WTC11 (cell line): ENCODE data around the gene CFAP77. TPM values are rescaled to one million over a fixed set of nuclear protein-coding genes. Genes with fewer than 3 reads are reported as not detected.

ENCODE experiments used
- ATAC-seq: fragments of 200-7000 bp; cut with Tn5 transposase; 2 replicates; pipeline ENCODE4 v1.10.0; 2021; ENCODE audit warnings: mild to moderate bottlenecking, moderate library complexity
- CTCF ChIA-PET: fragments of 300-600 bp; sonication (Branson Sonifier 250); formaldehyde crosslinking; loops from one replicate; lab custom pipeline; 2021; ENCODE audit warnings: antibody characterized with exemption; lab: Charles Lee
- POLR2A ChIA-PET: fragments of 350-600 bp; sonication (Branson Sonifier 250); formaldehyde crosslinking; loops from one replicate; lab custom pipeline; 2021; ENCODE audit warnings: antibody characterized with exemption; lab: Charles Lee
- DNase-seq: peaks from one replicate; pipeline ENCODE4 v3.0.0; 2021; ENCODE audit warnings: low spot score
- H3K27ac Mint-ChIP-seq: 2 replicates; pipeline ENCODE4 v1.8.0; 2021; ENCODE audit warnings: mixed read lengths
- H3K27me3 Mint-ChIP-seq: 2 replicates; pipeline ENCODE4 v1.8.0; 2021; ENCODE audit warnings: low read depth, mild to moderate bottlenecking, moderate library complexity, mixed read lengths
- H3K36me3 Mint-ChIP-seq: 2 replicates; pipeline ENCODE4 v1.8.0; 2021; ENCODE audit warnings: mixed read lengths
- H3K4me1 Mint-ChIP-seq: 2 replicates; pipeline ENCODE4 v1.8.0; 2022; ENCODE audit warnings: mixed read lengths
- H3K4me3 Mint-ChIP-seq: 2 replicates; pipeline ENCODE4 v1.8.0; 2021; ENCODE audit warnings: mild to moderate bottlenecking, moderate library complexity, mixed read lengths
- H3K9me3 Mint-ChIP-seq: 2 replicates; pipeline ENCODE4 v1.8.0; 2021; ENCODE audit warnings: mixed read lengths
- ATF1 ChIP-seq: sonication (generic); formaldehyde crosslinking; IDR thresholded peaks from 2 replicates; pipeline ENCODE4 v1.8.1; 2023; ENCODE audit warnings: mild to moderate bottlenecking, moderate library complexity, missing genetic modification reagents
- CBFB ChIP-seq: sonication (generic); formaldehyde crosslinking; IDR thresholded peaks from 2 replicates; pipeline ENCODE4 v1.8.1; 2022; ENCODE audit warnings: mild to moderate bottlenecking, low read depth, missing genetic modification reagents
- CREB1 ChIP-seq: sonication (generic); formaldehyde crosslinking; IDR thresholded peaks from 2 replicates; pipeline ENCODE4 v1.8.0; 2023; ENCODE audit warnings: mild to moderate bottlenecking, missing genetic modification reagents
- E2F1 ChIP-seq: sonication (generic); formaldehyde crosslinking; IDR thresholded peaks from 2 replicates; pipeline ENCODE4 v1.8.0; 2022; ENCODE audit warnings: mild to moderate bottlenecking, missing genetic modification reagents
- ELF4 ChIP-seq: sonication (generic); formaldehyde crosslinking; IDR thresholded peaks from 2 replicates; pipeline ENCODE4 v1.8.1; 2022; ENCODE audit warnings: low read depth, mild to moderate bottlenecking, moderate library complexity, missing genetic modification reagents
- FOXJ3 ChIP-seq: sonication (generic); formaldehyde crosslinking; IDR thresholded peaks from 2 replicates; pipeline ENCODE4 v1.9.0; 2021; ENCODE audit warnings: missing genetic modification reagents, mild to moderate bottlenecking, borderline replicate concordance
- GABPB1 ChIP-seq: sonication (generic); formaldehyde crosslinking; IDR thresholded peaks from 2 replicates; pipeline ENCODE4 v1.8.1; 2023; ENCODE audit warnings: mild to moderate bottlenecking, missing genetic modification reagents
- IRF2 ChIP-seq: sonication (generic); formaldehyde crosslinking; IDR thresholded peaks from 2 replicates; pipeline ENCODE4 v1.8.0; 2022; ENCODE audit warnings: low read depth, missing genetic modification reagents, borderline replicate concordance
- KAT7 ChIP-seq: sonication (generic); formaldehyde crosslinking; IDR thresholded peaks from 2 replicates; pipeline ENCODE4 v1.8.1; 2023; ENCODE audit warnings: missing genetic modification reagents, mild to moderate bottlenecking, borderline replicate concordance
- NFE2L1 ChIP-seq: sonication (generic); formaldehyde crosslinking; IDR thresholded peaks from 2 replicates; pipeline ENCODE4 v1.8.1; 2023; ENCODE audit warnings: missing genetic modification reagents
- NR1H2 ChIP-seq: sonication (generic); formaldehyde crosslinking; IDR thresholded peaks from 2 replicates; pipeline ENCODE4 v1.9.0; 2021; ENCODE audit warnings: mild to moderate bottlenecking, moderate library complexity, missing genetic modification reagents
- PREB ChIP-seq: sonication (generic); formaldehyde crosslinking; IDR thresholded peaks from 2 replicates; pipeline ENCODE4 v1.8.1; 2022; ENCODE audit warnings: mild to moderate bottlenecking, missing genetic modification reagents, moderate library complexity, borderline replicate concordance
- TCF7 ChIP-seq: sonication (generic); formaldehyde crosslinking; IDR thresholded peaks from 2 replicates; pipeline ENCODE4 v1.8.0; 2022; ENCODE audit warnings: mild to moderate bottlenecking, low read depth, missing genetic modification reagents, moderate library complexity
- ZBTB21 ChIP-seq: sonication (generic); formaldehyde crosslinking; IDR thresholded peaks from 2 replicates; pipeline ENCODE4 v1.8.1; 2023; ENCODE audit warnings: mild to moderate bottlenecking, missing genetic modification reagents, borderline replicate concordance
- ZNF121 ChIP-seq: sonication (generic); formaldehyde crosslinking; IDR thresholded peaks from 2 replicates; pipeline ENCODE4 v1.8.0; 2023; ENCODE audit warnings: missing genetic modification reagents
- ZNF219 ChIP-seq: sonication (generic); formaldehyde crosslinking; IDR thresholded peaks from 2 replicates; pipeline ENCODE4 v1.8.0; 2023; ENCODE audit warnings: missing genetic modification reagents, mild to moderate bottlenecking, borderline replicate concordance
- ZNF423 ChIP-seq: fragments of 250-450 bp; sonication (Bioruptor Pico); IDR thresholded peaks from 2 replicates; pipeline ENCODE4 v2.1.2; 2022; ENCODE audit warnings: mild to moderate bottlenecking, moderate library complexity
- total RNA-seq: library from RNA; stranded (reverse); gene quantifications from 3 replicates; pipeline ENCODE4 v1.2.3, GENCODE V29; 2021
- TF ChIP-seq, protein P1 (sequence below): sonication (generic); formaldehyde crosslinking; IDR thresholded peaks from 2 replicates; pipeline ENCODE4 v1.8.0; 2022; ENCODE audit warnings: mild to moderate bottlenecking, missing genetic modification reagents
- TF ChIP-seq, protein P2 (sequence below): fragments of 200-600 bp; IDR thresholded peaks from 2 replicates; pipeline ENCODE4 v1.8.0; 2022; ENCODE audit warnings: antibody characterized with exemption
- TF ChIP-seq, protein P3 (sequence below): sonication (generic); formaldehyde crosslinking; IDR thresholded peaks from 2 replicates; pipeline ENCODE4 v1.8.0; 2023; ENCODE audit warnings: missing genetic modification reagents, mild to moderate bottlenecking, borderline replicate concordance
- TF ChIP-seq, protein P4 (sequence below): sonication (generic); formaldehyde crosslinking; IDR thresholded peaks from 2 replicates; pipeline ENCODE4 v1.8.0; 2022; ENCODE audit warnings: mild to moderate bottlenecking, missing genetic modification reagents
- TF ChIP-seq, protein P5 (sequence below): sonication (generic); formaldehyde crosslinking; IDR thresholded peaks from 2 replicates; pipeline ENCODE4 v1.8.1; 2022; ENCODE audit warnings: missing genetic modification reagents, borderline replicate concordance

CFAP77 gene
- total RNA-seq, 1 experiment from 2014 or later, result 1.2 TPM

DNA sequence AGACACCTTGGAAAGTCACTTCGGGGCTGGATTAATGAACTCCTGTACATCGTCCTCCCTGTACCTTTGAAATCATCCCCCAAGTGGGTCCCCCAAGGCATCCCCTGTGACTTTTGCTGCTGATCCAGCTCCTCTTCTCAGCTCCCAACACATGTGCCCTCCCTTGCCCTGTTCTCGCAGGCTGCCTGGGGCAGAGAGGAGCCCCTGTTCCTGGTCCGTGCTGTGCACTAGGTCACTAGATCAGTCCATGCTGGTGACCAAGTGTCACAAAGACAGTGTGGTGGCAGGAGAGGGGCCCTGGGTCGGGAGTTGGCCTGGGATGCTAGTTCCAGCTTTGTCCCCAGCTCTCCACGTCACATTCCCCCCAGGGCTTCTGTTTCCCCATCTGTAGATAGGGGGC, 93.1 kb downstream of the CFAP77 start:
- TF ChIP-seq E2F1, result no peak
- Mint-ChIP-seq H3K4me1 (peaks cover 28% of the 10 kb centered on the region), H3K36me3 (no peaks in the 10 kb centered on the region), H3K9me3 (no peaks in the 10 kb centered on the region), H3K4me3 (no peak overlapping the region), H3K27me3 (no peaks in the 10 kb centered on the region), H3K27ac (no peak overlapping the region)
- CTCF ChIA-PET, result no interaction called here
- POLR2A ChIA-PET, result no interaction called here
- DNase-seq (no peak), ATAC-seq (no peak)

- Mint-ChIP-seq H3K36me3 (no peaks in the 10 kb centered on the region), H3K27ac (no peak overlapping the region)
Measured at GRCh38 chr9:132504488-132504887, 94.5 kb downstream of the CFAP77 start.

GRCh38 chr9:132505991-132506655, 96.1 kb downstream of the CFAP77 start:
- ATAC-seq (no peak), DNase-seq (no peak)
- Mint-ChIP-seq H3K9me3 (no peaks in the 10 kb centered on the region), H3K4me3 (no peak overlapping the region), H3K36me3 (no peaks in the 10 kb centered on the region), H3K27me3 (no peaks in the 10 kb centered on the region), H3K27ac (no peak overlapping the region), H3K4me1 (peaks cover 28% of the 10 kb centered on the region)
- POLR2A ChIA-PET, result no interaction called here
- CTCF ChIA-PET, result interaction anchor here (1.0 to 4.3 kb wide), 3 partner anchors 41 to 67 kb away, joined by 3 to 22 read pairs (median 4); no protein-coding TSS in a partner anchor
- TF ChIP-seq ZNF121 (CRISPR knock-in tag), result no peak
- TF ChIP-seq, protein P1, sequence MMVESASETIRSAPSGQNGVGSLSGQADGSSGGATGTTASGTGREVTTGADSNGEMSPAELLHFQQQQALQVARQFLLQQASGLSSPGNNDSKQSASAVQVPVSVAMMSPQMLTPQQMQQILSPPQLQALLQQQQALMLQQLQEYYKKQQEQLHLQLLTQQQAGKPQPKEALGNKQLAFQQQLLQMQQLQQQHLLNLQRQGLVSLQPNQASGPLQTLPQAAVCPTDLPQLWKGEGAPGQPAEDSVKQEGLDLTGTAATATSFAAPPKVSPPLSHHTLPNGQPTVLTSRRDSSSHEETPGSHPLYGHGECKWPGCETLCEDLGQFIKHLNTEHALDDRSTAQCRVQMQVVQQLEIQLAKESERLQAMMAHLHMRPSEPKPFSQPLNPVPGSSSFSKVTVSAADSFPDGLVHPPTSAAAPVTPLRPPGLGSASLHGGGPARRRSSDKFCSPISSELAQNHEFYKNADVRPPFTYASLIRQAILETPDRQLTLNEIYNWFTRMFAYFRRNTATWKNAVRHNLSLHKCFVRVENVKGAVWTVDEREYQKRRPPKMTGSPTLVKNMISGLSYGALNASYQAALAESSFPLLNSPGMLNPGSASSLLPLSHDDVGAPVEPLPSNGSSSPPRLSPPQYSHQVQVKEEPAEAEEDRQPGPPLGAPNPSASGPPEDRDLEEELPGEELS, result no peak
- TF ChIP-seq, protein P2, sequence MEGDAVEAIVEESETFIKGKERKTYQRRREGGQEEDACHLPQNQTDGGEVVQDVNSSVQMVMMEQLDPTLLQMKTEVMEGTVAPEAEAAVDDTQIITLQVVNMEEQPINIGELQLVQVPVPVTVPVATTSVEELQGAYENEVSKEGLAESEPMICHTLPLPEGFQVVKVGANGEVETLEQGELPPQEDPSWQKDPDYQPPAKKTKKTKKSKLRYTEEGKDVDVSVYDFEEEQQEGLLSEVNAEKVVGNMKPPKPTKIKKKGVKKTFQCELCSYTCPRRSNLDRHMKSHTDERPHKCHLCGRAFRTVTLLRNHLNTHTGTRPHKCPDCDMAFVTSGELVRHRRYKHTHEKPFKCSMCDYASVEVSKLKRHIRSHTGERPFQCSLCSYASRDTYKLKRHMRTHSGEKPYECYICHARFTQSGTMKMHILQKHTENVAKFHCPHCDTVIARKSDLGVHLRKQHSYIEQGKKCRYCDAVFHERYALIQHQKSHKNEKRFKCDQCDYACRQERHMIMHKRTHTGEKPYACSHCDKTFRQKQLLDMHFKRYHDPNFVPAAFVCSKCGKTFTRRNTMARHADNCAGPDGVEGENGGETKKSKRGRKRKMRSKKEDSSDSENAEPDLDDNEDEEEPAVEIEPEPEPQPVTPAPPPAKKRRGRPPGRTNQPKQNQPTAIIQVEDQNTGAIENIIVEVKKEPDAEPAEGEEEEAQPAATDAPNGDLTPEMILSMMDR, result no peak
- TF ChIP-seq ZBTB21 (CRISPR knock-in tag), result no peak
- no peak for TF ChIP-seq NR1H2 (CRISPR knock-in tag)
- TF ChIP-seq ATF1, result no peak
- TF ChIP-seq, protein P3, sequence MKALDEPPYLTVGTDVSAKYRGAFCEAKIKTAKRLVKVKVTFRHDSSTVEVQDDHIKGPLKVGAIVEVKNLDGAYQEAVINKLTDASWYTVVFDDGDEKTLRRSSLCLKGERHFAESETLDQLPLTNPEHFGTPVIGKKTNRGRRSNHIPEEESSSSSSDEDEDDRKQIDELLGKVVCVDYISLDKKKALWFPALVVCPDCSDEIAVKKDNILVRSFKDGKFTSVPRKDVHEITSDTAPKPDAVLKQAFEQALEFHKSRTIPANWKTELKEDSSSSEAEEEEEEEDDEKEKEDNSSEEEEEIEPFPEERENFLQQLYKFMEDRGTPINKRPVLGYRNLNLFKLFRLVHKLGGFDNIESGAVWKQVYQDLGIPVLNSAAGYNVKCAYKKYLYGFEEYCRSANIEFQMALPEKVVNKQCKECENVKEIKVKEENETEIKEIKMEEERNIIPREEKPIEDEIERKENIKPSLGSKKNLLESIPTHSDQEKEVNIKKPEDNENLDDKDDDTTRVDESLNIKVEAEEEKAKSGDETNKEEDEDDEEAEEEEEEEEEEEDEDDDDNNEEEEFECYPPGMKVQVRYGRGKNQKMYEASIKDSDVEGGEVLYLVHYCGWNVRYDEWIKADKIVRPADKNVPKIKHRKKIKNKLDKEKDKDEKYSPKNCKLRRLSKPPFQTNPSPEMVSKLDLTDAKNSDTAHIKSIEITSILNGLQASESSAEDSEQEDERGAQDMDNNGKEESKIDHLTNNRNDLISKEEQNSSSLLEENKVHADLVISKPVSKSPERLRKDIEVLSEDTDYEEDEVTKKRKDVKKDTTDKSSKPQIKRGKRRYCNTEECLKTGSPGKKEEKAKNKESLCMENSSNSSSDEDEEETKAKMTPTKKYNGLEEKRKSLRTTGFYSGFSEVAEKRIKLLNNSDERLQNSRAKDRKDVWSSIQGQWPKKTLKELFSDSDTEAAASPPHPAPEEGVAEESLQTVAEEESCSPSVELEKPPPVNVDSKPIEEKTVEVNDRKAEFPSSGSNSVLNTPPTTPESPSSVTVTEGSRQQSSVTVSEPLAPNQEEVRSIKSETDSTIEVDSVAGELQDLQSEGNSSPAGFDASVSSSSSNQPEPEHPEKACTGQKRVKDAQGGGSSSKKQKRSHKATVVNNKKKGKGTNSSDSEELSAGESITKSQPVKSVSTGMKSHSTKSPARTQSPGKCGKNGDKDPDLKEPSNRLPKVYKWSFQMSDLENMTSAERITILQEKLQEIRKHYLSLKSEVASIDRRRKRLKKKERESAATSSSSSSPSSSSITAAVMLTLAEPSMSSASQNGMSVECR (CRISPR knock-in tag), result no peak
- no peak for TF ChIP-seq CBFB (CRISPR knock-in tag)

More at GRCh38 chr9:132504488-132504887, 94.5 kb downstream of the CFAP77 start:
- no peak for ATAC-seq
- H3K4me1 Mint-ChIP-seq, result peaks cover 28% of the 10 kb centered on the region
- ChIA-PET POLR2A (no interaction called here), CTCF (interaction anchor here (0.6 to 4.3 kb wide), 4 partner anchors 43 to 75 kb away, joined by 3 to 22 read pairs (median 3); no protein-coding TSS in a partner anchor)
- H3K27me3 Mint-ChIP-seq, result no peaks in the 10 kb centered on the region
- no peaks in the 10 kb centered on the region for H3K9me3 Mint-ChIP-seq
- DNase-seq, result no peak
- no peak for TF ChIP-seq FOXJ3 (CRISPR knock-in tag)
- TF ChIP-seq, protein P4, sequence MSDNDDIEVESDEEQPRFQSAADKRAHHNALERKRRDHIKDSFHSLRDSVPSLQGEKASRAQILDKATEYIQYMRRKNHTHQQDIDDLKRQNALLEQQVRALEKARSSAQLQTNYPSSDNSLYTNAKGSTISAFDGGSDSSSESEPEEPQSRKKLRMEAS (CRISPR knock-in tag), result no peak
- TF ChIP-seq PREB, result no peak
- TF ChIP-seq ZNF423, result no peak
- TF ChIP-seq KAT7, result no peak
- TF ChIP-seq TCF7 (CRISPR knock-in tag), result no peak
- TF ChIP-seq, protein P5, sequence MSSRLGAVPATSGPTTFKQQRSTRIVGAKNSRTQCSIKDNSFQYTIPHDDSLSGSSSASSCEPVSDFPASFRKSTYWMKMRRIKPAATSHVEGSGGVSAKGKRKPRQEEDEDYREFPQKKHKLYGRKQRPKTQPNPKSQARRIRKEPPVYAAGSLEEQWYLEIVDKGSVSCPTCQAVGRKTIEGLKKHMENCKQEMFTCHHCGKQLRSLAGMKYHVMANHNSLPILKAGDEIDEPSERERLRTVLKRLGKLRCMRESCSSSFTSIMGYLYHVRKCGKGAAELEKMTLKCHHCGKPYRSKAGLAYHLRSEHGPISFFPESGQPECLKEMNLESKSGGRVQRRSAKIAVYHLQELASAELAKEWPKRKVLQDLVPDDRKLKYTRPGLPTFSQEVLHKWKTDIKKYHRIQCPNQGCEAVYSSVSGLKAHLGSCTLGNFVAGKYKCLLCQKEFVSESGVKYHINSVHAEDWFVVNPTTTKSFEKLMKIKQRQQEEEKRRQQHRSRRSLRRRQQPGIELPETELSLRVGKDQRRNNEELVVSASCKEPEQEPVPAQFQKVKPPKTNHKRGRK, result no peak
- no peak for TF ChIP-seq GABPB1 (CRISPR knock-in tag)
- no peak for TF ChIP-seq ELF4 (CRISPR knock-in tag)
- no peak for TF ChIP-seq CREB1 (CRISPR knock-in tag)
- TF ChIP-seq ZNF219 (CRISPR knock-in tag), result no peak
- TF ChIP-seq NFE2L1 (CRISPR knock-in tag), result no peak
- TF ChIP-seq IRF2, result no peak
- H3K4me3 Mint-ChIP-seq, result no peak overlapping the region
